HS-27A (cell line): ENCODE data around the gene VGF.
"Not testable (repeated sequence)": the region's sequence is repeated elsewhere in the genome, so short reads cannot be mapped to it uniquely, and the experiment has no call there.

Experiments
- DNase-seq: peaks from one replicate; pipeline ENCODE4 v3.0.0-alpha.2; 2012; ENCODE audit warnings: low read depth, missing footprints

VGF gene

DNA sequence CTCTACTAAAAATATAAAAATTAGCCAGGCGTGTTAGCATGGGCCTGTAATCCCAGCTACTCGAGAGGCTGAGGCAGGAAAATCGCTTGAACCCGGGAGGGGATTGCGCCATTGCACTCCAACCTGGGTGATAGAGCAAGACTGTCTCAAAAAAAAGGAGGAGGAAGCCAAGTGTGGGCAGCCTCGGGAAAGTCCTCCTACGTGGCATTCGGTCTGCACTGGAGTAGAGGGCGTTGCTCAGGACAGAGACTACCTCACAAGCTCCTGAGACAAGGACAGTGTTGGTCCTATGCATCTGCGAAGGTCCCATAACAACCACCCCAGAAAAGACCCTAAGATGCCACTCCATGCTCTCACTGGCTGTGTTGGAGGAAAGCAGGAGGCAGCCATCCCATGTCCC lies 48.5 kb downstream of the VGF start:
- no peak for DNase-seq

DNA sequence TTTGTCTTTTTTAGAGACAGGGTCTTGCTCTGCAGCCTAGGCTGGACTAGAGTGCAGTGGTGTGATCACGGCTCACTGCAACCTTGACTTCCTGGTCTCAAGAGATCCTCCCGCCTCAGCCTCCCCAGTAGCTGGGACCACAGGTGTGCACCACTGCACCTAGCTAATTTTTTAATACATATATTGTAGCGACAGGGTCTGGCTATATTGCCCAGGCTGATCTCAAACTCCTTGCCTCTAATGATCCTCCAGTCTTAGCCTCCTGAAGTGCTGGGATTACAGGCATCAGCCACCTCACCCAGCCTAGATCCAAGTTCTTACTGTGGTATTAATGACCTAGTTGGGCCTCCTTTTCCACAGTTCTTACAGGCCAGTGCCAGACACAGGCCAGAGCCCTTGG lies 50.2 kb downstream of the VGF start:
- no peak for DNase-seq

DNA sequence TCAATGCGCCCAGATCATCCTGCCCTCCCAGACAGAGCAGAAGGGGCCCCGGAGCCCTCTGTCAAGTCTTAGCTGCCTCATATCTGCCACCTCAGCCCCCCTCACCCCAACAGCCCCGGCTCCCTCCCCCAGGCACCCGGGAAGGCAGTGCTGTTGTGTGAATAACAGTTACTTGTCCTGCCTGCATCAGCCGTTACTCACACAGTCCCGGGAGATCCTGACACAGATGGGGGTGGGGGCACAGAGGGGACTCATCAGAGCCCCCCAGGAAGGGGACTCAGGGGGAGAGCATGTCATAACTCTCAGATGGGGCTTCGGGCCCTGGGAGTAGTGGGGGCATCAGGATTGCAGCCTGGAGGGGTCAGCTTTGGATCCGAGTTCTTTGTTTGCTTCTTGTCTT lies 50.9 kb downstream of the VGF start:
- no peak for DNase-seq

DNA sequence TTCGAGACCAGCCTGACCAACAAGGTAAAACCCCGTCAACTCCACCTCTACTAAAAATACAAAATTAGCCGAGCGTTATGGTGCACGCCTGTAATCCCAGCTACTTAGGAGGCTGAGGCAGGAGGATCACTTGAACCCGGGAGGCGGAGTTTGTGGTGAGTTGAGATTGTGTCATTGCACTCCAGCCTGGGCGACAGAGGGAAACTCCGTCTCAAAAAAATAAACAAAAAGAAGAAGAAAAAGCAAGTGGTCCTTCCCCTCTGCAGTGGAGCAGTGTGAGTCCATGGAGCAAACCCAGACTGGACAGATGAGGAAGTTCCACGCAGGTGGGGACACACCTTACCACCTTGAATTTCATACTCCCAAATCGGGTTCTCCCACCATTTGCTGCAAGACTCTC lies 51.5 kb downstream of the VGF start:
- DNase-seq: no peak

DNA sequence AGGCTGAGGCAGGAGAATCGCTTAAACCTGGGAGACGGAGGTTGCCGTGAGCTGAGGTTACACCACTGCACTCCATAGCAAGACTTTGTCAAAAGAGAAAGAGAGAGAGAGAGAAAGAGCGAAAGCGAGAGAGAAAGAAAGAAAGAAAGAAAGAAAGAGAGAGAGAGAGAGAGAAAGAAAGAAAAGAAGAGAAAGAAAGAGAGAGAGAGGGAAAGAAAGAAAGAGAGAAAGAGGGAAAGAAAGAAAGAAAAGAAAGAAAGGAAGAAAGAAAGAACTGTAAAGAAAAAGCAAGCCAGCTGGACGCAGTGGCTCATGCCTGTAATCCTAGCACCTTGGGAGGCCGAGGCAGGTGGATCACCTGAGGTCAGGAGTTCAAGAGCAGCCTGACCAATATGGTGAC lies 52.2 kb downstream of the VGF start:
- DNase-seq: not testable (repeated sequence)
